HL-60/S4 (cell line): Measurements from ENCODE around the gene COMMD1.
"Not testable (repeated sequence)": the region's sequence is repeated elsewhere in the genome, so short reads cannot be mapped to it uniquely, and the experiment has no call there.

Experiments used
- in situ Hi-C: fragments of 300-500 bp; cut with MboI; formaldehyde crosslinking; loops from 2 replicates; pipeline ENCODE4 v1.14.3; 2022; ENCODE audit warnings: low sequenced_read_pairs

COMMD1 gene

DNA sequence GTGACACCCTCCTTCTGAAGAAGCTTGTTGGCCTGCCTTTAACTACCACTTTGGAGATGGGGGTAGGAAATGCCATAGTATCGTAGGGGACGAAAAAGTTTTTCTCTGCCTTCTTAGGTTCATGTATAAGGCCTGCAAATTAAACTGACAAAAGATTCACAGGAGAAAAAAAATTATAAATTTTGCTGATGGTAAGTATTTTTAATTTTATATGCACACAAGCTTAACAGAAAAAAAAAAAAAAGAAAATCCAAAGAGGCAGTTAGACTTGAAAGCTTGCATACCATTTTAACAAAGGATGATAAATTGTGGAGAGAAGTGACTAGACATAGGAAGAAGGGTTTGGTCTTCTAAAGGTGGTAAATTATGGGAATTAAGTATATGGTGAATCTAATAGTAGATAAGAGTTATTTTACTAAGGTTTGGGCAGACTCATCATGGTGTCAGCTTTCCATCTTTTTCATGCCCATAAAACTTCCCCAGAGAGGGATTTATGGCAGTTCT is 227.9 kb downstream of the COMMD1 start:
- in situ Hi-C loops = no loop called here

GRCh38 chr2:62136956-62137830 is 231.7 kb downstream of the COMMD1 start:
- in situ Hi-C loops = no loop called here

- in situ Hi-C loops = no loop called here
These were observed 235.1 kb downstream of the COMMD1 start for GRCh38 chr2:62140426-62141141.

DNA sequence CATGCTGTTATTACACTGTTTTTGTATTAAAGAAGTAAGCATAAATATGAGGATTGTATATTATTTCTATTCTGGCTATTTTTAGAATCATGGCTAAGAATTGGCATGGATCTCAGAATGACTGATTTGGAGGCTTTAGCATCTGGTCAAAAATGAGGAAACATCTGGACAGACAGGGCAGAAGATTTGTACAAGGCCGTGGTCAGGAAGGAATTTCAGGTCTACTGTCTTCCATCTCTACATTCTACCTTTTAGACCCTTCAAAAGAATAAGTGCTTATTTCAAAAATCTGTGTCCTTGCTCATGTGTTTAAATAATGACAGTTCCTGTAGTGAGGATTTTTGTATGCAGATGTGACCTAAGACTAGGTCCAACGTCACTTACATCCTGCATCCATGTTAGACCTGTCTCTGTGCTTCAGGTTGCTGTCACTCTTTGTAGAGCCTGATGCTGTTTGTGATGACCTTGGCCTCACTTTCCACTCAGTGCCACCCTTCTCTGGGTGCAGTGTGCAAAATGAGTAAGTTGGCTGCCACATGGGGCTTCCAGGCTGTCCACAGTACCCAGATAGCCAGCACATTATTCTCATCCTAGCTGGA is 235.8 kb downstream of the COMMD1 start:
- in situ Hi-C loops = no loop called here

- in situ Hi-C loops = no loop called here
These were observed 236.6 kb downstream of the COMMD1 start for GRCh38 chr2:62142054-62142453.

DNA sequence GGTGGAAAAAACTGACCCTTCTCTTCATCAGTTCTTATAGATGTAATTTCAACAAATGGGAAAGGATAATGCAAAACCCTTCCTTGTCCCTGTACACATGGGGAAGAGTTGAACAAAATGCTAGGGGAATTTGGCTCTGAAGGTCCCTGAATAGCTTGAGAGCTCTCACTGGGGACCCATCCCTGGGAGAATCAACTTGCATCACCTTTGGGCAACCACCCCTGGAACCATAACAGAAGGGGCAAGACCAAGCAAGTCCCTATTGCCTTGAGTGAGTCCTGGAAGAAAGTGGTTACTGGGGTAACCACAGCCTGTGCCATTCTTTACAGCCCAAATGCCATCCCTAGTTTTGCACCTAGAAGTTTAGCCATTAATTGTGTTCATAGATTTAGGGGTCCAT is 238.2 kb downstream of the COMMD1 start:
- in situ Hi-C loops = no loop called here

GRCh38 chr2:62144689-62145477 is 239.4 kb downstream of the COMMD1 start:
- in situ Hi-C loops = no loop called here

GRCh38 chr2:62145478-62146100 is 240.1 kb downstream of the COMMD1 start:
- in situ Hi-C loops = no loop called here

GRCh38 chr2:62146790-62147189 is 241.3 kb downstream of the COMMD1 start:
- in situ Hi-C loops = not testable (repeated sequence)

GRCh38 chr2:62147610-62148301 is 242.3 kb downstream of the COMMD1 start:
- in situ Hi-C loops = no loop called here

DNA sequence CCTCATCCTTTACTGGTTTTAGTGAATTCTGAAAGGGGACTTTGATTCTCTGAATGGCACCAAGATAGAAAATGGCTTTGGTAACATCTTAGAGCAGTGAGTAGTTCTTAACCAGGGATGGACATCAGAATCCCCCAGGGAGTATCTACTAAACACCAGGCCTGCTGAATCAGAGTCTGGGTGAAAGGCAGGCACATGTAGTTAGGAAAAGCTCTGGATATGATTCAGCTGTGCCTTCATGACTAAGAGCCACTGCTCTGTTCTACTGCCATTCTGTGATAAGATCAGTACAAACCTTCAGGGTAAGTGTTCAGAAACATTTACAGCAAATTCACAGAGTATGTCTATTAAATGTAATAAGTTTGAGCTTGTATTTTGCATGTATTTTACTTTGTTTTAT is 244.2 kb downstream of the COMMD1 start:
- in situ Hi-C loops = no loop called here

DNA sequence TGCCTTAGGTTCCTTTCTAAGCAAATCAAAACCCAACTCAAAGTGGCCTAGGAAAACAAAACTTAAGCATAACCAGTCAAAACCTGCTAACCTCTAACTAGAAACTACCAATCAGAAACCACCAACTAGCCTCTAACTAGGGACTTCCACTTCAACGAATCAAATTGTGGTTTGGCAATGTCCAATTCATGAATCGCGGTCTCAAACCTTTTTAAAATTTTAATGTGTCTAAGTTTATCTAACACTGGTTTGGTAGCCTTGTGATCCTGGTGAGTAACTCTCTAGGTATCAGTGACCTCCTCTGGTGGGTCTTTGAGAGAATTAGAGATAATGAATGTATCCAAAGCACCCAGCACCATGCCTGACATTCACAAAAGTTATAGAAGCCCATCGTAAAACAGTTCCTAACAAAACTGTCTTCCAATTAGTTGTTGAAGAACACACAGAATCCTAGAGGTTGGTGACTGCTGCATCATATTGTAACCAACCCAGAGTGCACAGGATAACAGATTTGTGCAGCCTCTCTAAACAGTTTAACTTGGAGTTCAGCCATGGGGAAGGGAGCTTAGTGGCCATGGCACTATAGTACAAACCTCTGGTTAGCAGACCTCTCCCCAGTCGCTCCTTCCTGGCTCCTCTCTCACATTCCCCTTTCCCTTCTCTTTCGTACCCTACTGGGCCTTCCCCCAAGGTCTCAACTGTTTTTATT is 245.3 kb downstream of the COMMD1 start:
- in situ Hi-C loops = no loop called here

- in situ Hi-C loops = no loop called here
These were observed 245.8 kb downstream of the COMMD1 start for GRCh38 chr2:62151306-62151638.

GRCh38 chr2:62152000-62152399 is 246.5 kb downstream of the COMMD1 start:
- in situ Hi-C loops = no loop called here

- in situ Hi-C loops = no loop called here
These were observed 251.5 kb downstream of the COMMD1 start for GRCh38 chr2:62156861-62157496.

DNA sequence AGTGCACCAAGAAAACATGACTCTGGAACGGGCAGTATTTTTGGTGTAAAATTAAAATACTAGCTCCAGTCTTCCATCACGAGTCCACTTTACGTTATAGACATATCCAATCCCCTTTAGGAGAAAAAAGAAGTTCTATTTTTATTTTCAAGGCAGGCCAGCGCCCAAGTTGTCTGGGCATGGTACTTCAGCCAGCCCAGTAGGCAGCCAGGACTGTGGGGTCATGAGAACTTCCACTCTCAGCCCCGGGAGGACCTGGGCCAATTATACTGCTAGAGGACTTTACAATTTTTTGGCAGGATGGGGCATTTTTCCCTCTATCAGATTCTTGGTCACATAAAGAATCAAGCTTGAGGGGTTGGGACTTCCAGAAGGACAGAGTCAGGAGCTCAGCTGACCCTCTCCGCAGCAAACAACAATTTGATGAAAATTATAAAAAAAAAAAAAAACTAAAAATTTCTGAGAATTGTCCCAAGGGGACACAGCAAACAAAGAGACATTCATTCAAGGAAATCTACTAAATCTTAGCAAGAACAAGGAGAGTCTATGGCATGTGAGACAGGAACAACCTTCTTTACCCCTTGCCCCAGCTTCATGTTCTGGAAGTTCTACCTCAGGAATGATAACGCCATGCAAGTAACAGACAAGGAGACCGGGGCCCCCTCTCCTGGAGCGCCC is 253.1 kb downstream of the COMMD1 start:
- in situ Hi-C loops = no loop called here

GRCh38 chr2:62160691-62161090 is 255.2 kb downstream of the COMMD1 start:
- in situ Hi-C loops = not testable (repeated sequence)

- in situ Hi-C loops = no loop called here
These were observed 257.8 kb downstream of the COMMD1 start for GRCh38 chr2:62163106-62163831.
